GM18520 (cell line): ENCODE results near the gene AGTPBP1.
"Not testable (repeated sequence)": the region's sequence is repeated elsewhere in the genome, so short reads cannot be mapped to it uniquely, and the experiment has no call there.

Experiments used
- ATAC-seq: cut with Tn5 transposase; IDR thresholded peaks from one replicate; pipeline ENCODE4 v1.9.1; 2021; ENCODE audit not compliant: unreplicated experiment

Gene AGTPBP1

GRCh38 chr9:85741875-85742596, at the start of gene AGTPBP1:
AGTPBP1 (minus strand) TSS chr9:85741954; CDS start chr9:85712533, 29,421 bp downstream.
- peak; percentile 73 for ATAC-seq

DNA sequence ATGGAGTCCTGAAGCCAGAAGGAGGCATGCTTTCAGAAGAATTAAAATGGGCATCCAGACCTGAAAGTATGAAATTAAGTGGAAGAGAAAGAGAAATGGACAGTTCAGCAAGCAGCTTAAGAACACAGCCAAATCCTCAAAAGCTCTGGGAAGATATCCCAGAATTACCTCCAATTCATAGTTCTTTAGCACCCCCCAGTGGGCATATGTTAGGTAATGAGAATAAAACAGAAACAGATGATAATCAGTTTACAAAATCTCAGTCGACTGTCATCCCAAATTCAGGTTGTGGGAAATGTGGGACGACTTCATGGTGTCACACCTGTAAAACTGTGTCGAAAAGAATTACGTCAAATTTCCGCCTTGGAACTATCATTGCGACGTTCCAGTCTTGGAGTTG, 44.4 kb upstream of the AGTPBP1 start:
- not testable (repeated sequence) for ATAC-seq

DNA sequence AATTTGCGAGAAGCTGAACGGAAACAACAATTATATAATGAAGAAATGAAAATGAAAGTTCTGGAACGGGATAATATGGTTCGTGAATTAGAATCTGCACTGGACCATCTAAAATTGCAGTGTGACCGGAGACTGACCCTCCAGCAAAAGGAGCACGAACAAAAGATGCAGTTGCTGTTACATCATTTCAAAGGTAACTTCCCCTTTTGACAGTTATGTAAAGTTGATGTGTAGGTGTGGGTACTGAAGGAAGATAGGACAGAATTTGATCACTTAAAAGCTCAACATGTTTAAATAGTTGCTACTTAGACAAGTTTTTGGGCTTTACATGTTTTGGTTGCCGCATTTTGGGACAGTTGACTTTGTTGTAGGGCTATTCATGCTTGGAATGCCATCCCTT, 32.1 kb upstream of the AGTPBP1 start:
- ATAC-seq, result not testable (repeated sequence)

- ATAC-seq, result not testable (repeated sequence)
These were observed 20.0 kb upstream of the AGTPBP1 start for GRCh38 chr9:85761802-85762201.

- ATAC-seq, result not testable (repeated sequence)
These were observed 16.0 kb upstream of the AGTPBP1 start for GRCh38 chr9:85757716-85758115.

DNA sequence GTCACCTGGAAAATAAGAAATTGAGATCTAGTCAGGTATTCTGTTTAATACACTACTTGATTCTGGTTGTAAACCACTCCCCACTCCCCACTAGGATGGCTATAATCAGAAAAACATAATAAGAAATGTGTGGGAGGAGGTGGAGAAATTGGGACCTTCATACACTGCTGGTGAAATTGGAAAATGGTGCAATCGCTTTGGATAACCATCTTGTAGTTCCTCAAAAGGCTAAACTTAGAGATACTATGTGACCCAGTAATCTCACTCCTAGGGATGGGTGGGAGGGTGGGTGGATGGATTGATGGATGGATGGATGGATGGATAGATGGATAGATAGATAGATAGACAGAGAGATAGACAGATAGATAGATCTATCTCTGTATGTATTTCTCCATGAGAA, 14.5 kb upstream of the AGTPBP1 start:
- not testable (repeated sequence) for ATAC-seq

- ATAC-seq, result no peak
These were observed 4.6 kb upstream of the AGTPBP1 start for GRCh38 chr9:85746309-85746708.

DNA sequence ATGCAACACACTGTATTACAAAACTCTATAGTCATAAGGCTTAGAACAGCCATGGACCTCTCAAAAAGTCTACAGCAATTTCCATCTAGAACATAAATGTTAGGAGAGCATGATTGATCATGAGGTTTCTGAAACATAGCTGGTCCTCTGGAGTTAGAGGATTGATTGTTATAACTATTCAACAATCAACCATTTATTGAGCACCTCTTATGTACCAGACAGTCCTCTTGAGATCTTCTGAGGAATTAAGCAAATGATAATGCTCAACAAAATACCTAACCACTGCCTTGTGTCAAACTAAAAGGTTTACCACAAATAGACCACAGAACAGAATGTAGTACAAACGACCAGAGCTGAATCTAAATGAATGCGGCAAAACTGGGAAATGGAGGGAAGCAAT, 3.4 kb upstream of the AGTPBP1 start:
- ATAC-seq, result no peak

- no peak for ATAC-seq
These were observed 2.7 kb upstream of the AGTPBP1 start for GRCh38 chr9:85744480-85744879.

DNA sequence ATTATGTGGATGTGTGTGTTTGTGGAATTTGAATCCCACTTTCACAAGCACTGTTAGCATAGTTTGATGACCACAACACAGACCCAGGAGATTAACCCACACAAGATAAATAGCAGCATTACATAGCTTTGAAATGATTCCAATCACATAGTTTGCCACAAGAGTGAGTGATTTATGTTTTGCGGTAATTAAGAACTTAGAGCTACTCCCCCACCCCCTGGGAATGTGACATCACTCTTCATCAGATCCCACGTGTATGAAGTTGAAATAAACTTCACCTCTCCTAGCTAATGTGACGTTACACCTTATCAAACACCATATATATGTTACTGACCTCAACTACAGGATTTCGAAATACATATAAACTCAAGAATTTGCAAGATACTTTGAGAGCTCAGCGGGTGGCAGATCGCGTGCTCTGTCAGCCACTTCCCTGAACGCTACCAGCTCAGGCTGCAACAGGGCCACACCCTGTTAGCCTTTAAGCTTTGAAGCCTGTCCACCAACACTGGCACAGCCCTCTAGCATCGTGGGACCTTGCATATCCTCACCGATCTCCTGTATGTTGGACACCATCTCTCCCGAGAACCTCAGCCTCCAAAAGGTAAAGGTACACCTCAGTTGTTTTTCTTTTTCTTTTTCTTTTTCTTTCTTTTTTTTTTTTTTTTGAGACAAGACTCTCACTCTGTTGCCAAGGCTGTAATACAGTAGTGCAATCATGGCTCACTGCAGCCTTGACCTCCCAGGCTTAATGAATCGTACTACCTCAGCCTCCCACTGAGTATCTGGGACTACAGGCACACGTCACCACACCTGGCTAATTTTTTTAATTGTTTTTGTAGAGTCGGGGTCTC, 1.7 kb upstream of the AGTPBP1 start:
- no peak for ATAC-seq

GRCh38 chr9:85742597-85742936, 813 bp upstream of the AGTPBP1 start:
- no peak for ATAC-seq

DNA sequence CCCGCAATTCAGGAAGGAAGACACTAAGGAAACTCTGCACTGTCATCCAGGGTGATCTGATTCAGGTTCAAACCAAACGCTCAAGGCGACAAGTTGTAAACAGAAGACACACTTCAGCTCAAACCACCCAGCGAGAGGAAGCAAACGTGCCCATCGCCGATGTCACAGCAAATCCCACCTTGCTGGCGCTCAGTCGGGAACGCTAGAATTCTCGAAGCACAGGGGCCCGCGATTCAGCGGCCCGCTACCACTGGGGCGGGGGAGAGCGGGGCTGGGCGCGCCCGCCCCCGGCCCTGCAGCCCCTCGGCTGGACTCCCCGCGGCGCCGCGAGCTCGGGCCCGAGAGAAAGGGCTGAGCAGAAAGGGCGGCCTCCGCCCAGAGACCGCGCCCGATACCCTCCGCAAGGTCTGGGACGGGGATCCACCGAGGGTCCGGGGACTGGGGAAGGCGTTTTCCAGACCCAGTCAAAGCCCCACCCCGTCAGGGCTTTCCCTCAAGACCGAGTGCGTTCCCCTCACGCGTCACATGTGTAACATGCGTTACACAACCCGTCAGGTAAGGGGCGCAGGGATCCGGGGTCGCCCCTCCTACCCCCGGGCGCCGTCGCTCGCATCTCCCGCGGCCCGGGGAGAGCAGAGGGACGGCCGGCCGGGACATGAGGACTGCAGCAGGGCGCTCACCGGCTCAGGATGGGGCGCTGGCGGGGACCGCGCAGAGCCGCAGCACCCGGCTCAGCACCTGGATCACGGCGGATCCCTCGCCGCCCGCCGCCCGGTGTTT, 469 bp downstream of the AGTPBP1 start:
- ATAC-seq, result peak; percentile 33

DNA sequence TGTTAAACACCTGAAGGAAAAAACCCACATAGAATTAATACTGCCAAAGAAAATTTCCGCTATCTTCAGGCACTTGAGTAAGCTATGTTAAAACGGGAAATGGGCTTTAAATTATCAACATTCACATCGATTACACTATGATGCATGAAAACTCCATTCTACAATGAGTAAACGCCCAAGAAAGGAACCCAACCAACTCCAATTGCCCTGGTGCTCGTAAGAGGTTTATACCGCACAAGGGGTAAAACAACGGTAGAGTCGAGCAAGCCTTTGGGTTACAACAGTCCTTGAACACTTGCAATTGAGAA, 1.0 kb downstream of the AGTPBP1 start:
- ATAC-seq, result no peak

DNA sequence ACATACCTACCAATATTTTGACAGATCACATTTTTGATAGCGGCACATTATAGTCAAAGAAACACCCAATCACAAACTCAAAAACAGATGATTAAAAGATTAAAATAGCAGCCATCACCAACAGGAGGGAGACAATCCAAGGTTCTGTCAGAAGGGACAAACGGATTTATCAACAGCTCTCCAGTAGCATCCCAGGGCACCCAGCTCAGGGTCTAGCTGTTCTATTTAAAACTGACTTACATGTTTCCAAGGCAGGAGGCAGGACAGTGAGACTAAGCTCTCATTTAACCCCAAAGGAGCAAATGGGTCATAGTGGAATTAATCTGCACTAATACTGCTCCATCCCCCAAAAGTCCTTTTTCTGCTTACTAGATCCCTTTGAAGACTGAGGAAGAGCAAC, 3.2 kb downstream of the AGTPBP1 start:
- ATAC-seq, result no peak

- no peak for ATAC-seq
These were observed 4.1 kb downstream of the AGTPBP1 start for GRCh38 chr9:85737671-85738070.

DNA sequence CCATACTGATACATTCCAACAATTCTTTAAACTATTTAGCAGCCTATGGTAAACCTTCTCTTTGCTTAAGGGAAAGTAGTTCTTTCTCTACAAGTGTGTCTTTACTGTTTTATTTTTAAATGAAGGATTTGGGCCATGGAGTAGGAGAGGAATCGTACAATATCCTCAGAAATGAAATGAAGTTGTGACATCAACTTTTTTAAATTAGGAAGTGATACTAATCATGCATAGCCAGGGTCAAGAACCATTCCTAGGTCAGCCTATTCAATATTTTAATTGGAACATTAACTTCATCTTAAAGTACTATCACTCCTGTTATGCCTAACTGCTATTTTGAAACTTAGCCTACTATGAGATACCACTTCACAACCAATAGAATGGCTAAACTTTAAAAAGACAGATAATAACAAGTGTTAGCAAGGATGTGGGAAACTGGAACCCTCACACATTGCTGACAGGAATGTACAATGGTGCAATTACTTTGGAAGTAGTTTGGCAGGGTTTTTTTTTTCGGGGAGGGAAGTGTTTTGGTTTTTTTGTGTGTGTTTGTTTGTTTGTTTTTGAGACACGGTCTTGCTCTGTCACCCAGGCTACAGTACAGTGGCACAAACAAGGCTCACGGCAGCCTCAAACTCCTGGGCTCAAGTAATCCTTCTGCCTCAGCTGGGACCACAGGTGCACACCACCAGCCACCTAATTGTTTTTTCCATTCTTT, 10.7 kb downstream of the AGTPBP1 start:
- no peak for ATAC-seq

DNA sequence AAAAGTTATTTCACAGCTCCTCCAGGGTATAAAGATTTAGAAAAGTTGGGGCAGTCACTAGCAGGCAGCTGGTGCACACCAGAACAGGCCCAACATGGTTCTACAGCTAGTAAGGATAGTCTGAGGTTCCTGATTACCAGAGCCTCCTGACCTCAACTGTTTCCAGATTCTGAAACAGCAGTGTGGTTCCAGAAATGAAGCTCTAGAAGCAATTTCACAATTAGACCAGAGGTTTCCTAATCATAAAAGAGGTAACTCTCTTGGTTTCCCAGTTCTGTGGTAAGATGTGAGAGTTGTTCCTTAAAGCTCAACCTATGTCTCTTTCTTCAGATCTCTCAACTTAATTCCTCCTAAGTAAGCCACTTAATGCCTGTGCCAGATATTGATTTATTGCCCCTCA, 11.9 kb downstream of the AGTPBP1 start:
- ATAC-seq, result no peak

DNA sequence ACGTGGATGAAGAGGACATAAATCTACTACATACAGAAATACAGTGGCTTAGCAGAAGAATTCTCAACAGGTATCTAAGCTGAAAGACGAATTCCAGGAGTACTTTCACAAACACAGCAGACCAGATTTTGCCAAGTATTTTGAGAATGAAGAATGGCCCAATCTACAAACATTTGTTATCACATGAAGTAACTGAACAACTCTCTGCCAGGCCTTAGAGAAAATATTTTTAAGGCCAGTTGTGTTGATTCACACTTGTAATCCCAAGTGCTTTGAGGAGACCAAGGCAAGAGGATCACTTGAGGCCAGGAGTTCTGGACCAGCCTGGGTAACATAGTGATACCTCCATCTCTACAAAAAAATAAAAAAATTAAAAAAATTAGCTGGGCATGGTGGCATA, 14.3 kb downstream of the AGTPBP1 start:
- ATAC-seq, result no peak

GRCh38 chr9:85726737-85727136, 15.0 kb downstream of the AGTPBP1 start:
- no peak for ATAC-seq

GRCh38 chr9:85723215-85723614, 18.5 kb downstream of the AGTPBP1 start:
- ATAC-seq, result no peak

DNA sequence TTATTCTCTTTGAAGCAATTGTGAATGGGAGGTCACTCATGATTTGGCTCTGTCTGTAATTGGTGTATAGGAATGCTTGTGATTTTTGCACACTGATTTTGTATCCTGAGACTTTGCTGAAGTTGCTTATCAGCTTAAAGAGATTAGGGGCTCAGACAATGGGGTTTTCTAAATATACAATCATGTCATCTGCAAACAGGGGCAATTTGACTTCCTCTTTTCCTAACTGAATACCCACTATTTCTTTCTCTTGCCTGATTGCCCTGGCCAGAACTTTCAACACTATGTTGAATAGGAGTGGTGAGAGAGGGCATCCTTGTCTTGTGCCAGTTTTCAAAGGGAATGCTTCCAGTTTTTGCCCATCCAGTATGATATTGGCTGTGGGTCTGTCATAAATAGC, 22.3 kb downstream of the AGTPBP1 start:
- not testable (repeated sequence) for ATAC-seq
